GDM1 (cell line): ENCODE data around the gene PLEKHN1.
A peak's percentile ranks its signal among the peaks of the same experiment; 100 is the strongest.

Experiments
- DNase-seq: peaks from one replicate; lab custom pipeline; 2025; lab: John Stamatoyannopoulos, UW

The PLEKHN1 gene, protein sequence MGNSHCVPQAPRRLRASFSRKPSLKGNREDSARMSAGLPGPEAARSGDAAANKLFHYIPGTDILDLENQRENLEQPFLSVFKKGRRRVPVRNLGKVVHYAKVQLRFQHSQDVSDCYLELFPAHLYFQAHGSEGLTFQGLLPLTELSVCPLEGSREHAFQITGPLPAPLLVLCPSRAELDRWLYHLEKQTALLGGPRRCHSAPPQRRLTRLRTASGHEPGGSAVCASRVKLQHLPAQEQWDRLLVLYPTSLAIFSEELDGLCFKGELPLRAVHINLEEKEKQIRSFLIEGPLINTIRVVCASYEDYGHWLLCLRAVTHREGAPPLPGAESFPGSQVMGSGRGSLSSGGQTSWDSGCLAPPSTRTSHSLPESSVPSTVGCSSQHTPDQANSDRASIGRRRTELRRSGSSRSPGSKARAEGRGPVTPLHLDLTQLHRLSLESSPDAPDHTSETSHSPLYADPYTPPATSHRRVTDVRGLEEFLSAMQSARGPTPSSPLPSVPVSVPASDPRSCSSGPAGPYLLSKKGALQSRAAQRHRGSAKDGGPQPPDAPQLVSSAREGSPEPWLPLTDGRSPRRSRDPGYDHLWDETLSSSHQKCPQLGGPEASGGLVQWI

GRCh38 chr1:966135-966703, at the start of gene PLEKHN1:
Gene PLEKHN1, plus strand, starts transcription at chr1:966482. Its CDS starts 50 bp downstream, at chr1:966532.
- DNase-seq = no peak

GRCh38 chr1:917076-917459, 49.2 kb upstream of the PLEKHN1 start:
- DNase-seq = no peak

- DNase-seq = no peak
Measured at GRCh38 chr1:917466-918091, 48.7 kb upstream of the PLEKHN1 start.

- DNase-seq = no peak
Measured at GRCh38 chr1:918353-918752, 47.9 kb upstream of the PLEKHN1 start.

GRCh38 chr1:918843-919242, 47.4 kb upstream of the PLEKHN1 start:
- no peak for DNase-seq

DNA sequence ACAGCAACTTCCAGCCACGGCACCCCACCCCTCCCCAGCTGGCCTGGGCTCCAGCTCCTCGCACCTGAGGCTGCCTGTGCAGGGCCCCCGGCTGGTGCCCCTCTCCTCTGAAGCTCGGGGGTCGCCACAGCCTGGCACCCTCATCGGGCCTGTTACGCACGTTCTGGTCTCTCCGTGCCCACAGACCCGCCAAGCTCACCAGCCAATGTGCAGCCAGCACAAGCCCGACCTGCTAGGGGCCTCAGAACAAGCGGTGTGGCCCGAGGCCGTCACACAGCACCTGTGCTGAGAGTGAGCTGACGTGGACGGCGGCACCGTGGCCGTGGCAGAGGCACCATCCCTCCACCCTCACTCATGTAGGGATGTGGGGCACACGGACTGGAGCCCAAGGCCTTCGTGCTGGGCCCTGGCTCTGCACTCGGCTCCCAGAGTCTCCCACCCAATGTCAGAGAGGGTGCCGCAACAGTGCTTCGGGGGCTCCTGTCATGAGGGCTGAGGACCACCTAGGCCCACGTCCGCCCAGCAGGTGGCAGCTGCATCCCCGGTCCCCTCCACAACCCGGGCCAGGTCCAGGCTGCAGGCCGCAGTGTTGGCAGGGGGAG, 46.9 kb upstream of the PLEKHN1 start:
- no peak for DNase-seq

DNA sequence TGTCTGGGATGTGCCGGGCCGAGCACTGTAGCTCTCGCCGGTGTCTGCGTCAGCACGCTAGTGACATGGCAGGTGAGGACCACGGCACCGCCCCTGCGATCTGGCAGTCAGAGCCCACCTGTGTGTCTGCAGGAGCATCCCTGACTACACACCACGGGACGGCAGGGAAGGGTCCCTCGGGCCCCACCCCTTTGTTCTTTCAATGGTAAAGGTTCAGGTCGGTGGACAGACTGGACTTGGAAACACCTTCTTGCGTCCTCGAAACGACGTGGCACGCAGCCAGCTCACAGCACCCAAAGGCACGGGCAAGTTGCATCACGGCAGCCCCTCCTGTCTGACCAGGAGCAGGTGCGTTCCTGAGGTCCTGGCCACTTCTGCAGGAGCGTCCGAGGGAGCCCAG, 46.3 kb upstream of the PLEKHN1 start:
- no peak for DNase-seq

DNA sequence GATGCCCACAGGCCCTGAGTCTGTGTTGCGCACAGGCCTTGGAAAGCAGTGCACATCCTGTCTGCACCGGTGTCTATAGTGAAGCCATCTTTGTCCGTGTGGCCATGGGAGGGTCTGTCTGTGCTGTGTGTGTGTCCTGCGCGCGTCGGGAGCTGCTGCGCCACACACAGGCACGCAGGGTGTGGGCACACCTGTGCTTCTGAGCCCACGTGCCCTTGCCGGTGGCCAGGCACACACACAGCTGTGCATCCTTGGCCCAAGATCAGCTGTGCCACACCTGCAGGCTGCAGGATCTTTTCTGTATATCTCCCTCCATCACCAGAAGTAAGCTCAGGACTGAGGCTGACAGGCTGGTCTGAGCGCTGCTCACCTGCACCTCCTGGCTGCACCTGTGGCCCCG, 45.8 kb upstream of the PLEKHN1 start:
- DNase-seq = no peak

DNA sequence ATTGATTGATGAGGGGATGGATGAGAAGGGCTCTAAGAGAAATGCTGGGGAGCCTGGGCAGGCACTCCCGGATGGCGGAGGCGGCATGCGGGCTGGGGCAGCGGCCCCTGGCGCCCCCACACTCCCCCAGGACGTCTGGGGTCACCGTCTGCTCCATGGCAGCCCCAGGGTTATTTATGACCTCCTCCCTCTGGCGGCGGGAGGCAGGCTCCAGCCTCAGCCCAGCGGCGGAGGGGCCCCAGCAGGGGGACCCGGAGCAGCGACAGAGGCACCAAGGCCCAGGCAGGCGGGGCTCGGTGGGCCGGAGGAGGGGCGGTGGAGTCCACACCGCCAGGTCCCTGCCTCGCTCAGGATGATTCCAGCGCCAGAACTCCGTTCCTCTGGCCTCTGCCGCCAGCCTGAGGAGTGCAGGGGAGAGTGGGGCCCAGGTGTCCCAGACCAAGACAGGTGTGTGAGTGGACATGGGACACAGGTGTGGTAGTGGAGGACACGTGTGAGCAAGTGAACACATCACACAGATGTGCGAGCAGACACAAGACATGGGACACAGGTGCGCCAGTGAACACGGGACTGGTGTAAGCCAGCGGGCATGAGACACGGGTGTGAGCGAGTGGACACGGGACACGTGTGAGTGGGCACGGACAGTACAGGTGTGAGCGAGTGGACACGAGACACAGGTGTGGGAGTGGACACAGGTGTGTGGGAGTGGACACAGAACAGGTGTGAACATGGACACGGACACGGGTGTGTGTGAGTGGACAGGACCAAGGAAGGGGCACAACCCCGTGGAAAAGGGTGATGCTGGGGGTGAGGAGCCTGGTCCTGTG, 45.1 kb upstream of the PLEKHN1 start:
- DNase-seq = peak; percentile 67

DNA sequence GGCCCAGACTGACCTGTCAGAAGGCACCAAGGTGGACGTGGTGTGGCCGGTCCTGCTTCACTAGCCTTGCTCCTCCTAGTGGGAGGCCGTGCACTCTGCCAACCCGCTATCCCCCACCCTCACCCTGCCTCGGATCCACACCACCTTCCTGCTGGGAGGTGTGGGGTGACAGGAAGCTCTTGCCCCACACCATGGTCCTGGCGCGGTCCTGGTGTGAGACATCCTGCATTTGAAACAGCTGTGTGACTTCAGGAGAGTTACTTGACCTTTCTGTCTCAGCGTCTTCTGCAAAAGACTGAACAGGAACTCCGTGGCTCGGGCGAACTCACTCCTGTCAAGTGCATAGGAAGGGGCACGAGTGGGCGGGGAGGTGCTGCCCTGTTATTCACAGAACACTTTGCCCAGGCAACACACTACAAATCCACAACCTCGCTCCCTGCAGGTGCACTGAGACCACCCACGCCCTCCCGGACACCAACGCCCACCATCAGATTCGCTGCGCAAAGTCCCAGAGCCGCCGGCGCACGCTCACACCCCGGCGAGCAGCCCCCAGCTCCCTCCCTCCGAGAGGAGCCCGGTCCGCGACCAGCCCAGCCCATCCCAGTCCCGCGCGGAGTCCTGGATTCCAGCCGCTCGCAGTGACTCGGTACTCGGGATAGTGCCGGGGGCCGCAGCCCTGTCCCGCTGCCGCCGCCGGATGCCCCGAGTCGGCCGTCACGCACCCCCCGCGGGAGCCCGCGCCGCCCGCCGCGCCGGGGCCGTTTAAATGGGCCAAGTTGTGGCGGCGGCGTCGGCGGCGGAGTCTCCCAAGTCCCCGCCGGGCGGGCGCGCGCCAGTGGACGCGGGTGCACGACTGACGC, 42.9 kb upstream of the PLEKHN1 start, which contains the start of gene SAMD11:
SAMD11 (plus strand) TSS at position 793 of the 860 bp plus-strand sequence. CDS start 509 bp downstream, outside the sequence.
- peak; percentile 71 for DNase-seq

GRCh38 chr1:923991-924655, 42.2 kb upstream of the PLEKHN1 start:
- DNase-seq = no peak

GRCh38 chr1:924656-925560, 41.4 kb upstream of the PLEKHN1 start:
- no peak for DNase-seq

DNA sequence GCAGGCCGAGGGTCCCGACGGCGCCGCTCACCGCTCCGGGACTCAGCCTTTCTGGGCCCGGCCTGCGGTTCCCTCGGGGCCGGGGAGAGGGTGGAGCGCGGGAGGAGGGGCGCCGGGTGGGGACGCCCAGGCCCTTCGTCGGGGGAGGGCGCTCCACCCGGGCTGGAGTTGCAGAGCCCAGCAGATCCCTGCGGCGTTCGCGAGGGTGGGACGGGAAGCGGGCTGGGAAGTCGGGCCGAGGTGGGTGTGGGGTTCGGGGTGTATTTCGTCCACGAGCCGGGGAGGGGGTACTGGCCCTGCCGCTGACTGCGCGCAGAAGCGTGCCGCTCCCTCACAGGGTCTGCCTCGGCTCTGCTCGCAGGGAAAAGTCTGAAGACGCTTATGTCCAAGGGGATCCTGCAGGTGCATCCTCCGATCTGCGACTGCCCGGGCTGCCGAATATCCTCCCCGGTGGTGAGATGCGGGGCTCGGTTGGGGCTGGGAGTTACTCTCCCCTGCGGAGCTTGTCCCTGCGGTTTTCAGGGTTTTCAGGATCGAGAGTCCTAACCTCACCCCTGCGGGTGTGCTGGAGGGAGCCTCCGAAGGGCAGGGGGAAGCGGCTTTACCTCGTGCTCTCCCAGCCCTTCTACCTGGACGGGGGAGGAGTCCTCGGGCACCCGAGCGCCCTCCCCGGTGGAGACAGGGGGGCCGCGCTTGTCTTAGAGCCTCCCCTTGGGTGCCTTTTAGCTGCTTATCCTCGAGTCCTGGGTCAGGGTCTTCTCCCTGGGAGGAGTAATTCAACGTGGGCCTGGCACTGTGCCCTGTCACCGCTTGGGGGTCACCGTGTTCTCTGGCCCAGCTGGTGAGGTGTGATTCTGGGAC, 40.5 kb upstream of the PLEKHN1 start:
- no peak for DNase-seq

DNA sequence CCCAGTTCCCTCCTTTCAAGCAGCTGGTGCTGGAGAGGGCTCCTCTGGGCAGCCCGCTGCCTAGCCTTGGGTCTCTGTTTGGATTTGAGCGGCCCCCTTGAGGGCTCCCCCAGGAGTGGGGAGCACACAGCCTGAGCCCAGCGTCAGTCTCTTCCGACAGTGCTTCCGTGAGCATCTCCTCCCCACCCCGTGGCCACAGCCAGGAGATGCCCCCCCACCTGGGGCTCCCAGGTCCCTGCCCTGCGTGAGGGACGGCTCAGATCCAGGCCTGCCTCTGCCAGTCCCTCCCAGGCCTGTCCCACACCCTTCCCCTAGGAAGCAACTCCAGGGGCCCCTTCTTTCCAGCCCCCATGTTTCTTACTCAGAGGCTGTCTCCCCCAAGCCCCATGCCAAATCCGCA, 39.0 kb upstream of the PLEKHN1 start:
- no peak for DNase-seq

DNA sequence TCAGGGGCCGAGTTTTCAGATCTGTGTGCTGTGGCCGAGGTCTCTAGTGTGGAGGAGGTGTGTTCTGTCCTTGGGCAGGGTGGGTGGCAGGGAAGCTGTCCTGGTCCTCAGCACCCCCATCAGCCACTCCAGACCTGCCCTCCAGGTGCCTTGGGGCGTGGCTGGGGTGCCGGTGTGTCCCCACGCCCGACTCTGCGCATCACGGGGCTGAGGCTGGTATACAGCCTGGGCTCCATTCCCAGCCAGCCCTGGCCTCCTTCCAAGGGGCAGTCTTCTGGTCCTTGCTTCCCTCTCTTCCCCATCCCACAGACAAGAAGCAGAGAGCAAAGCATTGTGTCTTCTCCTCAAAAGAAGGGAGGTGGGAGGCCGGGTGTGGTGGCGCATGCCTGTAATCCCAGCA, 38.5 kb upstream of the PLEKHN1 start:
- no peak for DNase-seq

DNA sequence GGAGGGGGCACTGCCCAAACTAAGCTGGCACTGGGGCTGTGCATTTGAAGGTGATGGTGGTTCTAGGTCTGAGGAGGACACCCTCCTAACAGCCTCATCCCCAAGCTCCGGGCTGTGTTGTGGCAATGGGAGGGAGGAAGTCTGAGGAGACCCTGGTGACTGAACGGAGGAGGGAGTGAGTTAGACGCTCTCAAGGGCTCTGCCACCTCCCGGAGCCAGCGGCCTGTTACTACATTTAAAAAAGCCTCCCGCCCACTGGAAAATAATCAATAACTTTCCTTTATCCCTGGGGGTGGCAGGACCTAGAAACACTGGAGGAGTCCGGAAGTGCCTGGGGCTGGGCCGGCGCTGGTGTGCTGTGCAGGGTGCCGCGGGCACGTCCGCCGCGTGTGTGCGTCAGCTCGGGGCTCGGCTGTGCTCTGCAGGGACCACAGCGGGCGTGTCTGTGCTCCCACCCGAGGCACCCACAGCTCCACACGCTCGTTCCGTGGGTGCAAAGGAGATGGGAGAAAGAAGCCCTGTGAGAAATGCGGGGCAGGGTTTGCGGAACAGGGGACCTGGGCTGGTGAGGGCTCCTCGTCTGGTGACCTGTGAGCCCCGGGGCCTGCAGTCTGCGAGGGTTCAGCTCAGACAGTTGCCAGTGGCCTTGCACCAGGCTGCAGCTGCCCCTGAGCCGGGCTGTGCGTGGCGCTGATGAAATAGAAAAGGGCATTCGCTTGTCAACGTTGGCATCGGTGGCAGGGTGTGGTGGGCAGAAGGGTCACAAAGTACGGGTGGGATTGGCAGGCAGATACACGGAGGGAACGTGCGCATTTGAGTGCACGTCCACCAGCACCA, 37.2 kb upstream of the PLEKHN1 start:
- no peak for DNase-seq
